Psoas muscle (tissue), 7 donors: ENCODE measurements around the gene CDC42SE1. TPM values are rescaled to one million over a fixed set of nuclear protein-coding genes. Genes with fewer than 3 reads are reported as not detected.

Source experiments
- polyA plus RNA-seq, 3 donors: library from polyadenylated mRNA; stranded (reverse); fragments of 200-250 nt; gene quantifications; one replicate each; pipeline ENCODE4 v1.2.3, GENCODE V29; 2013
- total RNA-seq, 4 donors: library from RNA; stranded (reverse); fragmentation: NEBNext Ultra II Directional in 2 of 4; extraction: Animal tissue kit (Norgen Biotek cat#: 25700) in 2 of 4; gene quantifications; one replicate each; pipeline versions ENCODE4 v1.2.1 to v1.2.4, GENCODE V29; 2021 to 2023
- donor health status: healthy with polysubstance abuse.
- donor health status: DM: no; HTN: no; CAD: no; lungs with moderate emphysema.
- donor health status: Bipolar disorder and iron deficiency.
- donor health status: healthy.
- donor health status: DM: no; HTN: no; CAD: no.
- donor health status: DM: no; HTN: no; CAD: no.
- donor health status: DM: yes; HTN: yes; CAD: no.

Gene CDC42SE1
- total and polyA plus RNA-seq, 7 donors: 20.1 to 49.8 (median 31.0) TPM

Other genes with a start within 250 kb of the CDC42SE1 start
- 10 to 100 TPM; 38.0 to 38.9 (median 38.5) TPM for gene ARNT, start 183.0 kb downstream of the CDC42SE1 start, total RNA-seq
- gene ARNT, start 183.0 kb downstream of the CDC42SE1 start, polyA plus RNA-seq: 10 to 100 TPM; 11.5 to 29.4 (median 13.6) TPM
- not detected for gene CTXND2, start 172.5 kb downstream of the CDC42SE1 start, total RNA-seq
- not detected for gene CTXND2, start 172.5 kb downstream of the CDC42SE1 start, polyA plus RNA-seq
- gene SETDB1, start 133.3 kb downstream of the CDC42SE1 start, total RNA-seq: 10 to 100 TPM; 19.4 to 27.1 (median 20.4) TPM
- gene SETDB1, start 133.3 kb downstream of the CDC42SE1 start, polyA plus RNA-seq: 10 to 100 TPM; 12.8 to 14.8 (median 13.5) TPM
- 10 to 100 TPM; 42.1 to 61.0 (median 51.1) TPM for gene CERS2, start 84.8 kb downstream of the CDC42SE1 start, total RNA-seq
- 10 to 100 TPM; 29.8 to 59.6 (median 30.5) TPM for gene CERS2, start 84.8 kb downstream of the CDC42SE1 start, polyA plus RNA-seq
- gene ANXA9, start 77.3 kb downstream of the CDC42SE1 start, total RNA-seq: not detected
- gene ANXA9, start 77.3 kb downstream of the CDC42SE1 start, polyA plus RNA-seq: under 1 TPM; 0.07 to 0.10 (median 0.07) TPM
- gene MINDY1, start 52.7 kb downstream of the CDC42SE1 start, total RNA-seq: 10 to 100 TPM; 13.9 to 26.0 (median 18.5) TPM
- 10 to 100 TPM in 1 of 3 donors, 1 to 10 TPM in 2; 4.4 to 16.2 (median 9.7) TPM for gene MINDY1, start 52.7 kb downstream of the CDC42SE1 start, polyA plus RNA-seq
- 10 to 100 TPM; 17.5 to 30.2 (median 24.6) TPM for gene PRUNE1, start 51.2 kb downstream of the CDC42SE1 start, total RNA-seq
- gene PRUNE1, start 51.2 kb downstream of the CDC42SE1 start, polyA plus RNA-seq: 10 to 100 TPM; 12.4 to 33.8 (median 15.1) TPM
- gene BNIPL, start 23.0 kb downstream of the CDC42SE1 start, total RNA-seq: under 1 TPM; 0.06 to 0.96 (median 0.43) TPM
- gene BNIPL, start 23.0 kb downstream of the CDC42SE1 start, polyA plus RNA-seq: under 1 TPM; 0.04 to 0.10 (median 0.05) TPM
- gene C1orf56, start 11.9 kb downstream of the CDC42SE1 start, total RNA-seq: 1 to 10 TPM; 5.1 to 8.8 (median 6.9) TPM
- gene C1orf56, start 11.9 kb downstream of the CDC42SE1 start, polyA plus RNA-seq: 10 to 100 TPM in 1 of 3 donors, 1 to 10 TPM in 2; 1.3 to 16.9 (median 6.5) TPM
- gene MLLT11, start 775 bp upstream of the CDC42SE1 start, total RNA-seq: 10 to 100 TPM in 1 of 4 donors, 1 to 10 TPM in 3; 1.3 to 35.8 (median 4.5) TPM
- gene MLLT11, start 775 bp upstream of the CDC42SE1 start, polyA plus RNA-seq: 1 to 10 TPM; 1.2 to 5.0 (median 1.3) TPM
- 10 to 100 TPM in 2 of 4 donors, 1 to 10 TPM in 2; 8.2 to 15.9 (median 9.7) TPM for gene GABPB2, start 11.1 kb upstream of the CDC42SE1 start, total RNA-seq
- gene GABPB2, start 11.1 kb upstream of the CDC42SE1 start, polyA plus RNA-seq: 1 to 10 TPM; 2.6 to 7.0 (median 3.6) TPM
- gene SEMA6C, start 87.0 kb upstream of the CDC42SE1 start, total RNA-seq: 100 to 1,000 TPM in 2 of 4 donors, 10 to 100 TPM in 2; 56.3 to 145 (median 101) TPM
- 10 to 100 TPM in 2 of 3 donors, 1 to 10 TPM in 1; 8.9 to 46.3 (median 29.5) TPM for gene SEMA6C, start 87.0 kb upstream of the CDC42SE1 start, polyA plus RNA-seq
- gene TNFAIP8L2, start 97.0 kb upstream of the CDC42SE1 start, total RNA-seq: 1 to 10 TPM in 1 of 4 donors, under 1 TPM in 3; 0.56 to 1.3 (median 0.74) TPM
- 1 to 10 TPM in 2 of 3 donors, under 1 TPM in 1; 0.62 to 1.1 (median 1.1) TPM for gene TNFAIP8L2, start 97.0 kb upstream of the CDC42SE1 start, polyA plus RNA-seq
- gene LYSMD1, start 106.3 kb upstream of the CDC42SE1 start, total RNA-seq: 10 to 100 TPM in 3 of 4 donors, 1 to 10 TPM in 1; 6.7 to 17.5 (median 12.3) TPM
- gene LYSMD1, start 106.3 kb upstream of the CDC42SE1 start, polyA plus RNA-seq: 10 to 100 TPM in 1 of 3 donors, 1 to 10 TPM in 2; 8.4 to 18.0 (median 8.6) TPM
- 10 to 100 TPM; 23.6 to 47.9 (median 39.5) TPM for gene SCNM1, start 106.5 kb upstream of the CDC42SE1 start, total RNA-seq
- 10 to 100 TPM; 71.0 to 78.7 (median 72.3) TPM for gene SCNM1, start 106.5 kb upstream of the CDC42SE1 start, polyA plus RNA-seq
- gene TMOD4, start 116.4 kb upstream of the CDC42SE1 start, total RNA-seq: 100 to 1,000 TPM; 102 to 434 (median 407) TPM
- 100 to 1,000 TPM in 2 of 3 donors, 10 to 100 TPM in 1; 17.6 to 274 (median 154) TPM for gene TMOD4, start 116.4 kb upstream of the CDC42SE1 start, polyA plus RNA-seq
- gene VPS72, start 130.6 kb upstream of the CDC42SE1 start, total RNA-seq: 100 to 1,000 TPM in 1 of 4 donors, 10 to 100 TPM in 3; 38.6 to 112 (median 59.8) TPM
- gene VPS72, start 130.6 kb upstream of the CDC42SE1 start, polyA plus RNA-seq: 100 to 1,000 TPM in 1 of 3 donors, 10 to 100 TPM in 2; 30.8 to 100 (median 70.7) TPM
- 10 to 100 TPM; 29.5 to 46.8 (median 38.6) TPM for gene PIP5K1A, start 138.9 kb upstream of the CDC42SE1 start, total RNA-seq
- 10 to 100 TPM; 10.8 to 35.4 (median 14.5) TPM for gene PIP5K1A, start 138.9 kb upstream of the CDC42SE1 start, polyA plus RNA-seq
- gene PSMD4, start 195.1 kb upstream of the CDC42SE1 start, total RNA-seq: 100 to 1,000 TPM; 208 to 313 (median 240) TPM
- gene PSMD4, start 195.1 kb upstream of the CDC42SE1 start, polyA plus RNA-seq: 100 to 1,000 TPM; 298 to 486 (median 334) TPM
- 10 to 100 TPM; 10.6 to 14.8 (median 13.1) TPM for gene ZNF687, start 222.7 kb upstream of the CDC42SE1 start, total RNA-seq
- gene ZNF687, start 222.7 kb upstream of the CDC42SE1 start, polyA plus RNA-seq: 10 to 100 TPM in 1 of 3 donors, 1 to 10 TPM in 2; 4.6 to 13.5 (median 5.0) TPM